Germinal center (tissue), 1 donor: ENCODE measurements around the gene BCL3.
"Not testable (repeated sequence)": the region's sequence is repeated elsewhere in the genome, so short reads cannot be mapped to it uniquely, and the experiment has no call there.

Experiments
- DNase-seq: peaks from one replicate; pipeline ENCODE4 v3.0.0; 2012; ENCODE audit warnings: mixed read lengths, low spot score

The BCL3 gene

GRCh38 chr19:44748426-44749254, at the start of gene BCL3:
BCL3 (plus strand) TSS chr19:44748708; CDS start chr19:44748791, 83 bp downstream.
- DNase-seq, result peak; percentile 75

DNA sequence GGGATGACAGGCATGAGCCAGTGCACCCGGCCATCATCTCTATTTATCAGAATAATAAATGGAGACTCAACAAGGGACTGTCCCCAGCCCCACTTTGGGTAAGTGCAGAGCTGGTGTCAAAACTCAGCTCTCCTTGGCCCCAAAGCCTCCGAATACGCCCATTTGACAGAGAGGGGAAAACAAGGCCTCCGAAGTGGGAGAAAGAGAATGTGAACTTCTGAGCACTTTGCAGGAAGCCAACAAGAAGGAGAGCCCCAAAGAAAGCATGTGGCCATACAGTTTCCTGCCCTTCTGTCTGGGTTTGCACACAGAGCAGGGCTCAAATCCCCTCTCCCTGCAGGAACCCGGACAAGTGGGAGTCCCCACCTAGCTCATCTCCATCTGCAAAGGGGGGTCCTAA, 48.0 kb upstream of the BCL3 start:
- DNase-seq, result no peak

GRCh38 chr19:44701228-44701627, 47.3 kb upstream of the BCL3 start:
- DNase-seq, result no peak

- no peak for DNase-seq
Measured at GRCh38 chr19:44702551-44703176, 45.8 kb upstream of the BCL3 start.

DNA sequence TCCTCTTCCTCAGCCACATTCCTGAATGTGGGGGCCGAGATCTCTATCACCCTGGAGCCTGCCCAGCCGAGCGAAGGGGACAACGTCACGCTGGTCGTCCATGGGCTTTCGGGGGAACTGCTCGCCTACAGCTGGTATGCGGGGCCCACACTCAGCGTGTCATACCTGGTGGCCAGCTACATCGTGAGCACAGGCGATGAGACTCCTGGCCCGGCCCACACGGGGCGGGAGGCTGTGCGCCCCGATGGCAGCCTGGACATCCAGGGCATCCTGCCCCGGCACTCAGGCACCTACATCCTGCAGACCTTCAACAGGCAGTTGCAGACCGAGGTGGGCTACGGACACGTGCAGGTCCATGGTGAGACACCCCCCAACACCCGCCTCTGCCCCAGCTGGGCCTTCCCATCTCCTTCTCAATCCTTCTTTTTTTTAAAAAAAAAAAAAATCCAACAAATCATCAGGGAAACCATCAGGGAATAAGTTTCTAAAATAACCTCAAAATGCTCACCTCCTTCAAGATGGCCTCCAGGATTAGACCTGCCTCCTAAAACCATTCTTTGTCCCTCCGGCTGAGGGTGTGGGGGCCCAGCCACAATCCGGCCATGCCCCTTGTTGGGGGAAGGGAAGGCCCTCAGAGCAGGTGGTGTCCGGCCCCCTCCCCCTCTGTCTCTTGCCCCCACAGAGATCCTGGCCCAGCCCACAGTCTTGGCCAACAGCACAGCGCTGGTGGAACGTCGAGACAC, 45.0 kb upstream of the BCL3 start:
- no peak for DNase-seq

- DNase-seq, result no peak
Measured at GRCh38 chr19:44704982-44705381, 43.5 kb upstream of the BCL3 start.

DNA sequence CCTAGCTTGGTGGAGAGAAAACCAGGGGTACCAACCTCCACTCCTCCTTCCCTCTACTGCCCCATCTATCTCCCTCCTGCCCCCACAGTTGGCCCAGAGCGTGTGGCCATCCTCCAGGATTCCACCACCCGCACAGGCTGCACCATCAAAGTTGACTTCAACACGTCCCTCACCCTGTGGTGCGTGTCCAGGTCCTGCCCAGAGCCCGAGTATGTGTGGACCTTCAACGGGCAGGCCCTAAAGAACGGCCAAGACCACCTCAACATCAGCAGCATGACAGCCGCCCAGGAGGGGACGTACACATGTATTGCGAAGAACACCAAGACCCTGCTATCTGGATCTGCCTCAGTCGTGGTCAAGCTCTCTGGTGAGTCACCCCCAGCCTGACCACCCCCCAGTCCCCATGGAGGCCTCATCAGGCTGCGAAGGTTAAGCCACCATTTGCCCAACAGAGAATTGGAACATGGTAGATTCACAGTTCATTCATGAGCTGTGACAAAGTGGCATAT, 43.0 kb upstream of the BCL3 start:
- no peak for DNase-seq

- no peak for DNase-seq
Measured at GRCh38 chr19:44706506-44707236, 41.8 kb upstream of the BCL3 start.

GRCh38 chr19:44707794-44708193, 40.7 kb upstream of the BCL3 start:
- DNase-seq, result no peak

DNA sequence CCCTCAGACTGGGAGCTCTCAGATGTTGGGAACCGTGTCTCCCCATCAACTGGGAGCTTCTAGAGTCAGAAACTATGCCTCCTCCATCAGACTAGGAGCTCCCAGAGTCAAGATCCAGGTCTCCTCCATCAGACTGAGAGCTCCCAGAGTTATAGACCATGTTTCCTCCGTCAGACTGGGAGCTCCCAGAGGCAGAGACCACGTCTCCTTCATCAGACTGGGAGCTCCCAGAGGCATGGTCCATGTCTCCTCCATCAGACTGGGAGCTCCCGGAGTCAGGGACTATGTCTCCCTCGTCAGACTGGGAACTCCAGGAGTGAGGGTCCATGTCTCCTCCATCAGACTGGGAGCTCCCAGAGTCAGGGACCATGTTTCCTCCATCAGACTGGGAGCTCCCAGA, 39.6 kb upstream of the BCL3 start:
- no peak for DNase-seq

- DNase-seq, result not testable (repeated sequence)
Measured at GRCh38 chr19:44709434-44710266, 38.9 kb upstream of the BCL3 start.

GRCh38 chr19:44710483-44710882, 38.0 kb upstream of the BCL3 start:
- DNase-seq, result no peak

DNA sequence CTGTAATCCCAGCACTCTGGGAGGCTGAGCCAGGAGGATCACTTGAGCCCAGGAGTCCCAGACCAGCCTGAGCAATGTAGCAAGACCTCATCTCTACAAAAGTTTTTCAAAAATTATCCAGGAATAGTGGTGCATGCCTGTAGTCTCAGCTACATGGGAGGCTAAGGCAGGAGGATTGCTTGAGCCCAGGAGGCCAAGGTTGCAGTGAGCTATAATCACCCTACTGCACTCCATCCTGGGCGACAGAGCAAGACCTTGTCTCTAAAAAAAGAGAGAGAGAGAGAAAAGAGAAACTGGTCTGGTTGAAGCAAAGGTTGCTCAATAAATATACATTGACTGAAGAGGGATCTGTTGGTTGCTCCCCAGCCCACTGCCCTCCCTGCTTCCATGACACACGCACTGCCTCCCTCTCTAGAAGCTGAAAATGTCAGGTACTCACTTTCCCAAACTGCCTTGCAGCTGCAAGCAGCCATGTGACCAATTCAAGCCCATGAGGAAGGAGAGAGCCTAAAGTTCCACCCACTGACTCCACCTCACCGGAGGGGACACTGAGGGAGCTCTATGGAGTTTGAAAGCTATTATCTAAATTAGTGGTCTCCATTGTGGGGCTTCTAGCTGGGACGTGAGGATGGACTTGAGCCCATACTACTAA, 35.5 kb upstream of the BCL3 start:
- DNase-seq, result no peak

DNA sequence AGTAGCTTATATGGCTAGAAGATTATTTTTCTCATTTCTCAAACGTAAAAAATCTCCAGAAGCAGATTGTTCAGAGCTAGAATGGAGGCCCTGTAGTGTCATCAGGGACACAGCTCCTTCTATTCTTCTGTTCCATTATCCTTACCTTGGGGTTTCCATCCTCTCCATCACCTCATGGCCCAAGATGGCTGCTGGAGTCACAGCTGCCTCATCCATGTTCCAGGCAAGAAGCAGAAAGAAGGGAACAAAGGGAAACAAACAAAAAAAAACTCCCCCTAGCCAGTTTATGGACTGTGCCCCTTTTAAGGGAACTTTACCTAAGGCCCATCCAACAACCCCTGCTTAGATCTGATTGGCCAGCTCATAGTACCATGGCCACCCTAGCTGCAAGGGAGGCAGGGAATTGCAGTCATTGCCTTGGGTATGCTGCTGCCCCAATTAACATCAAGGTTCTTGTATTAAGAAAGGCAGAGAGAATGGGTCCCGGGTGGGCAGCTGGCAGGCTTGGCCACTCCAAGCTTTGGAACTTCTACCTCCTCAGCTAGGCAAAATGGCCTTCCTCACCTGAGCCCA, 33.8 kb upstream of the BCL3 start:
- no peak for DNase-seq

DNA sequence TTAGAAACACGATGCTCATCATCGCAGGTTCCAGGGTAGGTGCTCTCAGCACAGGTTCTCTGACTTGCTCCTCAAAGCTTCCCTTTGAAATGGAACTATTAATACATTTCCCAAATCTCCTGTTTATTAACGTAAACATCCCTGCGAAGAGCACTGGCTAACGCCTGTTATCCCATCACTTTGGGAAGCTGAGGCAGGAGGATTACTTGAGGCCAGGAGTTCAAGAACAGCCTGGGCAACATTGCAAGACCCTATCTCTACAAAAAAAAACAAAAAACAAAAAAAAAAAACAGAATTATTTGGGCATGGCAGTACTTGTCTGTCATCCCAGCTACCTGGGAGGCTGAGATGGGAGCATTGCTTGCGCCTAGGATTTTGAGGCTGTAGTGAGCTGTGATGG, 30.9 kb upstream of the BCL3 start:
- no peak for DNase-seq

DNA sequence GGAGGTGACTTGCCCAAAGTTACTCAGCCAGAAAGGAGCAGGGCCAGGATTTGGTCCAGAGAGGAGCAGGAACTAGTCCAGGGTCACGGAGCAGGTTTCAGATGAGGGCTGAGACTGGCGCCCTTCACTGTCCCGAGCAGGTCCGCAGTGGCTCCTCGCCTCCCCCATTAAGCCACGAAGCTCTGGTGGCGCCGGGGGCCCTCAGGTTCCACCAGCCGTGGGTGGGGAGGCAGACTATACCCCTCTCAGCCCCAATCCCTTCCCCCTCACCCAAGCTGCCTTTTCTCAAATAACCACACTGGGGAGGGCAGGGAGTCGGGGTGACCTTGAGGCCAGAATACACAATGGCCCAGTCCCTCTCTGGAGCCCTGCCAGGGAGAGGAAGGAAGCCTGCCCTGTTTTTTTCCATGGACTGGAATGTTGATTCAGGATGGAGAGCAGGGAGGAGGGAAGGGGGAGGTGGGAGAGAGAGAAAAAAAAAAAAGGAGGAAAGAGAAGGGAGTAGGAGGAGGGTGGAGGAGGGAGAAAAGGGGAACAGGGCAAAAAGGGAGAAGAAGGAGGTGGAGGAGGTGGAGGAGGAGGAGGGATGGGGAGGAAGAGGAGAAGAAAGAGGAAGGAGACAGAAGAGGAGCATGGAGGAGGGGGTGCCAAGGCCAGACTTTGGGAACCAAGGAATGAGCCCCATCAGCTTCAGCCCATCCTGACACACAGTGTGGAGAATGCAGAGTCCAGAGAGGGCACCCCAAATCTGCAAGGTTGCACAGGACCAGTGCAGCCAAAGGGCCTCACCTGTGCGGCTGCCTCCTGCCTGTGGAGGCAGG, 29.9 kb upstream of the BCL3 start:
- no peak for DNase-seq

DNA sequence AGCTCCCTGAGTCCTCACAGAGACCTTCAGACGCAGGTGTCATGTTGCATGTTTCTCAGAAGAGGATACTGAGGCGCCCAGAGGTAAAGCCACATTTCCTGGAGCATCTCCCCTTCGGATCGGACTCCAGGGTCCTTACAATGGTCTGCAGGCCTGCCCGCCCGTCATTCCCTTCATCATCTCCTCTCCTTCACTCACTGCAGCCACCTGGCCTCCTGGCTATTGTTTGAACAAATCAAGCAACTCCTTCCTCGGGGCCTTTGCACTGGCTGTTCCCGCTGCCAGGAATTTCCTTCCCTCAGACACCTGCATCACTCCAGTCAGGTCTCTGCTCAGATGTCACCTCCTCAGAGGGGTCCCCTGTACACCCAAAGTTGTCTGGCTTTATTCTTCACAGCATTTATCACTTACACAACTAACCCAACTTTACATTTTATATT, 29.2 kb upstream of the BCL3 start:
- DNase-seq, result no peak

GRCh38 chr19:44720396-44720795, 28.1 kb upstream of the BCL3 start:
- not testable (repeated sequence) for DNase-seq

DNA sequence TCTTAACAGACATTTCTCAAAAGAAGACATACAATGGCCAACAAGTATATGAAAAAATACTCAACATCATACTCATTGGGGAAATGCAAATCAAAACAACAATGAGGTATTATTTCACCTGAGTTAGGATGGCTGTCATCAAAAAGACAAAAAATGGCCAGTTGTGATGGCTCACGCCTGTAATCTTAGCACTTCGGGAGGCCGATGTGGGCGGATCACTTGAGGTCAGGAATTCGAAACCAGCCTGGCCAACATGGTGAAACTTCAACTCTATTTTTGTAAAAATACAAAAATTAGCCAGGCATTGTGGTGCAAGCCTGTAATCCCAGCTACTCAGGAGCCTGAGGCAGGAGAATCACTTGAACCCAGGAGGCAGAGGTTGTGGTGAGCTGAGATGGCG, 27.6 kb upstream of the BCL3 start:
- no peak for DNase-seq
